ENCODE data around the gene URAD.

DNA sequence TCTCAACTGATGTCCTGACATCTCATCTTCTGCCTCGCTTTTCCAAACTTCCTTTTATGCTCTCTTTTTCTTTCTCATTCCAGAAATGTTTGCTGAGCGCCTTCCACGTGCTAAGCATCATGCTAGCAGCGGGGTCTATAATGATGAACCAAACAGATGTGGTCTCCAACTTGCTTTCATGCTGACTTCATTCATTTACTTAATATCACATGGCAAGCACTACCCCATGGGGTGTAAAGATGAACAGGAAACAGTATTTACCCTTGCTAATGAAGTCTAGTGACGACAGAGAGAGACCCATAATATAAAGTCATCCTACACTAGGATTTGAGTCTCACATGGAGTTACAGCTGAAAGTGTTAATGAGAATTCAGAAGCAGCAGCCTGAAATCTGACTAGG is 21.6 kb upstream of the URAD start:
- TF ChIP-seq CTCF (IDR thresholded peaks at IDR 0.05): no peak
- TF ChIP-seq POLR2A (IDR thresholded peaks at IDR 0.05): no peak
